Stimulated activated CD4-positive, alpha-beta T cell treated with anti-CD3 and anti-CD28 coated beads, TNF-alpha, amount 100 ng/mL, for 4 hours (primary cell): Measurements from ENCODE around the gene NEUROD2.

ENCODE experiments used
- DNase-seq, 3 experiments: peaks; one replicate each; pipeline ENCODE4 v3.0.0-alpha.2; 2020; ENCODE audit warnings: low read depth in 3 of 3

The NEUROD2 gene

GRCh38 chr17:39635614-39636176, 28.0 kb upstream of the NEUROD2 start:
- no peak for DNase-seq

GRCh38 chr17:39634384-39634871, 26.7 kb upstream of the NEUROD2 start:
- no peak for DNase-seq

GRCh38 chr17:39633570-39634183, 26.0 kb upstream of the NEUROD2 start:
- DNase-seq, result no peak

- no peak for DNase-seq
These were observed 24.6 kb upstream of the NEUROD2 start for GRCh38 chr17:39632153-39632941.

GRCh38 chr17:39631403-39631802, 23.7 kb upstream of the NEUROD2 start:
- DNase-seq, result no peak

- DNase-seq, result no peak
These were observed 22.2 kb upstream of the NEUROD2 start for GRCh38 chr17:39629898-39630297.

GRCh38 chr17:39629494-39629880, 21.8 kb upstream of the NEUROD2 start:
- no peak for DNase-seq

GRCh38 chr17:39628655-39629493, 21.2 kb upstream of the NEUROD2 start:
- no peak for DNase-seq

- DNase-seq, result no peak
These were observed 20.2 kb upstream of the NEUROD2 start for GRCh38 chr17:39627712-39628516.

- no peak for DNase-seq
These were observed 19.5 kb upstream of the NEUROD2 start for GRCh38 chr17:39627047-39627711.

- peak in 1 of 3 experiments; percentile 24 for DNase-seq
These were observed 18.7 kb upstream of the NEUROD2 start, which contains the start of gene PPP1R1B for GRCh38 chr17:39626171-39627046. PPP1R1B (plus strand) TSS chr17:39626952; CDS start chr17:39627393, 441 bp downstream.

- no peak for DNase-seq
These were observed 17.6 kb upstream of the NEUROD2 start for GRCh38 chr17:39625198-39625785.

GRCh38 chr17:39624313-39624712, 16.6 kb upstream of the NEUROD2 start:
- DNase-seq, result no peak

- peak; percentile 76 to 77 (median 76) for DNase-seq
These were observed 15.7 kb upstream of the NEUROD2 start for GRCh38 chr17:39623356-39623950.

- DNase-seq, result no peak
These were observed 14.8 kb upstream of the NEUROD2 start for GRCh38 chr17:39622380-39623006.

GRCh38 chr17:39621523-39622379, 14.0 kb upstream of the NEUROD2 start:
- DNase-seq, result peak; percentile 76 to 84 (median 82)

GRCh38 chr17:39619786-39620101, 12.0 kb upstream of the NEUROD2 start:
- no peak for DNase-seq
